Pancreas (tissue), 10 donors: ENCODE results near the gene MAPKAPK2. TPM values are rescaled to one million over a fixed set of nuclear protein-coding genes. Genes with fewer than 3 reads are reported as not detected.

ENCODE experiments used
- ATAC-seq, 4 donors: fragments of 200-7000 bp; cut with Tn5 transposase; one replicate each; pipeline versions ENCODE4 v1.8.0 to v1.9.1; 2020; ENCODE audit warnings: mild to moderate bottlenecking in 4 of 4, moderate library complexity in 4 of 4
- DNase-seq, 6 donors: peaks; one replicate each; pipeline ENCODE4 v3.0.0-alpha.2; 2020
- FAIRE-seq: peaks from 2 replicates; lab custom pipeline; 2012; peaks lifted over from hg19 to GRCh38; lab: Jason Lieb, UNC
- H3K27ac ChIP-seq, 4 donors: fragments of 200-600 bp; sonication (generic); 1 replicate in 3 of 4; 2 replicates in 1 of 4; pipeline versions ENCODE4 v1.5.0 to v1.8.0; 2020
- H3K27me3 ChIP-seq, 4 donors: fragments of 200-600 bp; one replicate each; pipeline ENCODE4 v1.8.0; 2021
- H3K36me3 ChIP-seq, 3 donors: fragments of 200-600 bp; sonication (generic) in 1 of 3; one replicate each; pipeline versions ENCODE4 v1.5.0 to v1.8.0; 2020 to 2021
- H3K4me1 ChIP-seq, 3 donors: fragments of 200-600 bp; one replicate each; pipeline ENCODE4 v1.8.0; 2021
- H3K4me3 ChIP-seq, 4 donors: fragments of 200-600 bp; sonication (generic) in 2 of 4; one replicate each; pipeline versions ENCODE4 v1.5.0 to v1.8.0; 2020 to 2021
- H3K9me3 ChIP-seq, 4 donors: fragments of 200-600 bp; one replicate each; pipeline ENCODE4 v1.8.0; 2021
- WGBS, 2 donors: extraction: QIAGEN DNeasy Blood & Tissue Kit; methylation state at CpG; one replicate each; pipeline ENCODE4 v1.1.7; 2013; 5-methylcytosine and 5-hydroxymethylcytosine counted together
- intact Hi-C, 3 donors: fragments of 100-400 bp; cut with DNase I; formaldehyde crosslinking; loops; one replicate each; pipeline versions ENCODE4 v1.11.1 to v1.14.2; 2022
- polyA plus RNA-seq, 2 donors: library from polyadenylated mRNA; stranded (reverse); fragments of 200-250 nt; gene quantifications; one replicate each; pipeline ENCODE4 v1.2.3, GENCODE V29; 2013
- total RNA-seq, 6 donors: library from RNA; stranded (reverse); fragmentation: NEBNext Ultra II Directional in 4 of 6; extraction: Animal tissue kit (Norgen Biotek cat#: 25700) in 4 of 6; gene quantifications; one replicate each; pipeline versions ENCODE4 v1.2.1 to v1.2.4, GENCODE V29; 2021 to 2023
- TF ChIP-seq, protein P1 (sequence below), 4 donors: fragments of 200-600 bp; sonication (generic) in 3 of 4; IDR thresholded peaks; one replicate each; pipeline versions ENCODE4 v1.5.0 to v1.8.0; 2021; ENCODE audit warnings: antibody characterized with exemption in 4 of 4
- donor health status: healthy with polysubstance abuse.
- donor health status: DM: no; HTN: no; CAD: no; lungs with moderate emphysema.
- donor health status: DM: no; HTN: no; CAD: no.
- donor health status: control.
- donor health status: control.
- donor health status: Bipolar disorder and iron deficiency.
- donor health status: DM: yes; HTN: yes; CAD: no.
- donor health status: DM: no; HTN: no; CAD: no.
- donor health status: DM: no; HTN: no; CAD: no.
- donor health status: DM: yes; HTN: yes; CAD: no.

Gene MAPKAPK2
- total and polyA plus RNA-seq, 8 donors = 28.3 to 55.7 (median 35.1) TPM

DNA sequence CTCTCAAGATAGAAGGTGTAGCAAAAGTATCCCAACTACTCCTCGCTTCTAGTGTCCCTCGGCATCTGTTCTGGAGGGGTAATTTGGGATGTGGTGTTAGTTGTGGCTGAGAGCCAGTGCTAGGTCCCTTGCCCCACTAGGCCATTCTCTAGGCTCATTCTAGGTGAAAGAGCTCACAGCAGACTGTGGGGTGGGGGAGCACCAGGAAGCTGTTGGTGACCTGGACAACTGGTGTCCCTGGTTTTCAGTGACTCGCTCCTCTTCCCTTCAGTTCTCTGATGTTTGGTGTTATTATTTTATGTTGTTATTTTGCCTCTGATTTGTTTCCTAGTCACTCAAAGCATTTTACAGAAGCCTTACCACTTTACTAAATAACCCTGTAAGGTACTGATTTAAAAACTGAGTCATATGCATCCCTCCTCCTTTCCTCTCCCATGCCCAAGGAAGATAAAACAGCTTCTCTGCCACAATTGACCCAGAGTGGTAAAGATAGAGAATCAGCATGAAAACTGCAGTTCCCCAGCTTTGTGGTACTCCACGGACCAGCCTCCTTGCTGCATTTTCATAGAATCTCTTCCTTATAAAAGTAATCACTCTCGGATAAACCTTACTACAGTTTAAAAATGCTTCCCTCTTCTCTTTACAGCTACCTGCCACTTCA lies 35.3 kb upstream of the MAPKAPK2 start:
- DNase-seq = no peak
- intact Hi-C loops = no loop called here
- no peaks in the 10 kb centered on the region for H3K36me3 ChIP-seq
- no peaks in the 10 kb centered on the region for H3K9me3 ChIP-seq
- H3K4me3 ChIP-seq = no peak overlapping the region
- 94% methylated on average over 5 of the region's 5 CpGs for WGBS, 2 donors
- H3K27ac ChIP-seq = no peak overlapping the region
- H3K27me3 ChIP-seq = no peaks in the 10 kb centered on the region
- FAIRE-seq = no peak
- TF ChIP-seq, protein P1, sequence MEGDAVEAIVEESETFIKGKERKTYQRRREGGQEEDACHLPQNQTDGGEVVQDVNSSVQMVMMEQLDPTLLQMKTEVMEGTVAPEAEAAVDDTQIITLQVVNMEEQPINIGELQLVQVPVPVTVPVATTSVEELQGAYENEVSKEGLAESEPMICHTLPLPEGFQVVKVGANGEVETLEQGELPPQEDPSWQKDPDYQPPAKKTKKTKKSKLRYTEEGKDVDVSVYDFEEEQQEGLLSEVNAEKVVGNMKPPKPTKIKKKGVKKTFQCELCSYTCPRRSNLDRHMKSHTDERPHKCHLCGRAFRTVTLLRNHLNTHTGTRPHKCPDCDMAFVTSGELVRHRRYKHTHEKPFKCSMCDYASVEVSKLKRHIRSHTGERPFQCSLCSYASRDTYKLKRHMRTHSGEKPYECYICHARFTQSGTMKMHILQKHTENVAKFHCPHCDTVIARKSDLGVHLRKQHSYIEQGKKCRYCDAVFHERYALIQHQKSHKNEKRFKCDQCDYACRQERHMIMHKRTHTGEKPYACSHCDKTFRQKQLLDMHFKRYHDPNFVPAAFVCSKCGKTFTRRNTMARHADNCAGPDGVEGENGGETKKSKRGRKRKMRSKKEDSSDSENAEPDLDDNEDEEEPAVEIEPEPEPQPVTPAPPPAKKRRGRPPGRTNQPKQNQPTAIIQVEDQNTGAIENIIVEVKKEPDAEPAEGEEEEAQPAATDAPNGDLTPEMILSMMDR (IDR thresholded peaks at IDR 0.05) = no peak
- no peak for ATAC-seq
- H3K4me1 ChIP-seq = peaks cover 0 to 19% (median 14%) of the 10 kb centered on the region in 3 donors

DNA sequence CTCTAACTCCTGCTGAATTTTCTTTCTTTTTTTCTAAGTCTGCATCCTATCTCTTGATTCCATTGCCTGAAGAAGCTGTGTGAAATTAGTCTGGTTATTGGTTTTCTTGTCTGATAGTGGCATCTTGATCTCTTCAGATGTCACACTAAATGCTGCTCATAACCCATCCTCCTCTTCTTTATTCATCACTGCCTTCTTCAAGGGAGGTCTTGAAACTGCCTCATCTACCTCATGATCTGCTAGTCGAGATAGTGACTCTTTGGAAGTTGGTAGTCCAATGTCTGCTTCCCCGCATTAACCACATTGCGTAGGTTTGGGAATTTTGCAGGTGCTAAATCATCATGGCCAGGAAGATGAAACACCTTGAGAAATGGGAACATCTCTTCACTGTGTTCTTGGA lies 33.7 kb upstream of the MAPKAPK2 start:
- ATAC-seq = no peak

GRCh38 chr1:206651958-206652890 lies 32.5 kb upstream of the MAPKAPK2 start:
- H3K27ac ChIP-seq = peak overlapping the region in 2 of 4 donors; percentile 62 to 77
- FAIRE-seq = no peak
- no peaks in the 10 kb centered on the region for H3K36me3 ChIP-seq
- no peak overlapping the region for H3K4me3 ChIP-seq
- peak; percentile 62 to 82 (median 69) for ATAC-seq
- DNase-seq = peak in 1 of 6 donors; percentile 50
- intact Hi-C loops = no loop called here
- H3K27me3 ChIP-seq = no peaks in the 10 kb centered on the region
- H3K4me1 ChIP-seq = peaks cover 0 to 24% (median 19%) of the 10 kb centered on the region in 3 donors
- no peaks in the 10 kb centered on the region for H3K9me3 ChIP-seq
- TF ChIP-seq, protein P1 (IDR thresholded peaks at IDR 0.05) = no peak
- 81 to 82% methylated on average over 5 of the region's 5 CpGs for WGBS, 2 donors

More for the DNA sequence above, 33.7 kb upstream of the MAPKAPK2 start:
- Histone ChIP-seq H3K27ac (peak overlapping the region in 1 of 4 donors; percentile 62), H3K9me3 (no peaks in the 10 kb centered on the region), H3K27me3 (no peaks in the 10 kb centered on the region), H3K4me1 (peaks cover 0 to 24% (median 19%) of the 10 kb centered on the region in 3 donors), H3K4me3 (no peak overlapping the region), H3K36me3 (no peaks in the 10 kb centered on the region)
- WGBS, 2 donors = 86 to 87% methylated on average over 3 of the region's 3 CpGs
- intact Hi-C loops = no loop called here
- FAIRE-seq (no peak), DNase-seq (no peak)
- TF ChIP-seq, protein P1 (IDR thresholded peaks at IDR 0.05) = no peak

GRCh38 chr1:206653715-206654459 lies 30.8 kb upstream of the MAPKAPK2 start:
- peak overlapping the region in 3 of 4 donors; percentile 53 to 77 (median 62) for H3K27ac ChIP-seq
- H3K27me3 ChIP-seq = no peaks in the 10 kb centered on the region
- WGBS, 2 donors = 61 to 70% methylated on average over 7 of the region's 7 CpGs
- H3K4me1 ChIP-seq = peaks cover 3 to 26% (median 23%) of the 10 kb centered on the region in 3 donors
- H3K36me3 ChIP-seq = no peaks in the 10 kb centered on the region
- no peak overlapping the region for H3K4me3 ChIP-seq
- no peak for DNase-seq
- TF ChIP-seq, protein P1 (IDR thresholded peaks at IDR 0.05) = no peak
- no peaks in the 10 kb centered on the region for H3K9me3 ChIP-seq
- FAIRE-seq = no peak
- ATAC-seq = peak in 2 of 4 donors; percentile 14 to 54
- intact Hi-C loops = no loop called here
